ENCODE results near the gene MXD3. TPM values are rescaled to one million over a fixed set of nuclear protein-coding genes. Genes with fewer than 3 reads are reported as not detected.

The MXD3 gene
- total RNA-seq, 2 experiments from 2014 or later, result 81.3 to 130 TPM

DNA sequence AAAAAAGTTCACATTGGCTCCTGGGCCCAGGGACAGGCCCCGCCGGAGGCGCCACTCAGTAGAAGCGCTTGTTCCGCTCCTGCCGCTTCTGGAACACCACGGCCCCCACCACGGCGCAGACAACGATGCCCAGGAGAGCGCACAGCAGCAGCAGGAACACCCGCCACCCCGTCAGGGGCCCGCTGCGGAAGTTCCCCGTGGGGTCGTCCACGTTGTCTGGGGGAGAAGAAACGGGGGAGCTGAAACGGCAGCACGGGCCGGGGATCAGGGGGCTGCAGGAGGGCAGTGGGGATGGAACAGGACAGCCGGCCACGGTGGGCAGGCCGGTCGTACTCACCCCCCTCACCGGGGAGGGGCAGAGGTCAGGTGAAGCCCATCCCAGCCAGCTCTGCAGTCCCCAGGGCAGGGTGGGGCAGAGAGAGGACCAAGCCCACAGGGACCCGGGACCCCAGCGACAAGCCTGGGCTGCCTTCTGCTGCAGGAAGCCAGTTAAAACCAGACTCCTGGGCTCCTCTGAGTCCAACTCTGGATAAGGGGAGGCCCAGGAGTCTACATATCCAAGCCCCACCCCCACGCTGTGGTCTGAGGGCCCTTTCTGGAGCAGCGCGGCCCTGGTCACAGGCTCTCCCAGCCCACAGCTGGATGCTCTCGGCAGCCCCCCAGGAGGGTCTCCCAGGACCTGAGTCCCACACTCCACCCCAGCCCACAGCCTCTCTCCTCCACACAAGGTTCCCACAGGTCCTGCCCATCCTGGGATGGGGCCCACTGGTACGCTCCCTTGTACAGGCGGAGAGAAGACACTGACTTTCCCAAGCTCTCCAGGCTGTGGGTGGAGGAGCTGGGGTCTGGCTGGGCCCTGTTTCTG lies 20.6 kb upstream of the MXD3 start:
- H3K4me1 ChIP-seq (ENCODE audit: insufficient read depth, low read length, poor library complexity, severe bottlenecking), result peaks cover 3% of the 10 kb centered on the region
- TF ChIP-seq EZH2phosphoT487 (IDR thresholded peaks at IDR 0.05; ENCODE audit: borderline replicate concordance, low read depth, low read length), result no peak
- TF ChIP-seq, protein P1, sequence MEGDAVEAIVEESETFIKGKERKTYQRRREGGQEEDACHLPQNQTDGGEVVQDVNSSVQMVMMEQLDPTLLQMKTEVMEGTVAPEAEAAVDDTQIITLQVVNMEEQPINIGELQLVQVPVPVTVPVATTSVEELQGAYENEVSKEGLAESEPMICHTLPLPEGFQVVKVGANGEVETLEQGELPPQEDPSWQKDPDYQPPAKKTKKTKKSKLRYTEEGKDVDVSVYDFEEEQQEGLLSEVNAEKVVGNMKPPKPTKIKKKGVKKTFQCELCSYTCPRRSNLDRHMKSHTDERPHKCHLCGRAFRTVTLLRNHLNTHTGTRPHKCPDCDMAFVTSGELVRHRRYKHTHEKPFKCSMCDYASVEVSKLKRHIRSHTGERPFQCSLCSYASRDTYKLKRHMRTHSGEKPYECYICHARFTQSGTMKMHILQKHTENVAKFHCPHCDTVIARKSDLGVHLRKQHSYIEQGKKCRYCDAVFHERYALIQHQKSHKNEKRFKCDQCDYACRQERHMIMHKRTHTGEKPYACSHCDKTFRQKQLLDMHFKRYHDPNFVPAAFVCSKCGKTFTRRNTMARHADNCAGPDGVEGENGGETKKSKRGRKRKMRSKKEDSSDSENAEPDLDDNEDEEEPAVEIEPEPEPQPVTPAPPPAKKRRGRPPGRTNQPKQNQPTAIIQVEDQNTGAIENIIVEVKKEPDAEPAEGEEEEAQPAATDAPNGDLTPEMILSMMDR (conservative IDR thresholded peaks at IDR 0.05; ENCODE audit: low read length), result no peak
- POLR2A ChIA-PET, result no interaction called here

GRCh38 chr5:177330991-177331842 lies 19.5 kb upstream of the MXD3 start:
- no peak overlapping the region for H3K27ac ChIP-seq (ENCODE audit: low read depth, low read length, poor library complexity, severe bottlenecking)
- CTCF ChIA-PET (ENCODE audit: unreplicated experiment), result interaction anchor here (0.5 kb wide), 1 partner anchor 301 kb away, joined by 3 read pairs; no protein-coding TSS in a partner anchor
- POLR2A ChIA-PET, result no interaction called here
- no peak overlapping the region for H3K4me2 ChIP-seq (ENCODE audit: low read length)
- H3K79me2 ChIP-seq (ENCODE audit: insufficient read depth, low read depth, low read length), result no peaks in the 10 kb centered on the region
- TF ChIP-seq, protein P1 (conservative IDR thresholded peaks at IDR 0.05; ENCODE audit: low read length), result no peak
- TF ChIP-seq EZH2phosphoT487 (IDR thresholded peaks at IDR 0.05; ENCODE audit: borderline replicate concordance, low read depth, low read length), result no peak
- no peaks in the 10 kb centered on the region for H4K20me1 ChIP-seq (ENCODE audit: insufficient read depth, low read length)
- no peak overlapping the region for H2AFZ ChIP-seq (ENCODE audit: low read length)
- no peaks in the 10 kb centered on the region for H3K9me2 ChIP-seq (ENCODE audit: insufficient read depth, low read length)
- intact Hi-C loops (cut with micrococcal nuclease; ENCODE audit: unreplicated experiment), result no loop called here
- DNase-seq (ENCODE audit: low spot score), result no peak
- no peaks in the 10 kb centered on the region for H3K9me3 ChIP-seq (ENCODE audit: low read length)
- H3K4me3 ChIP-seq (ENCODE audit: low read depth, low read length, poor library complexity, severe bottlenecking), result no peak overlapping the region
- BruUV-seq (replicated peaks), result no TSS peak
- peaks cover 74% of the 10 kb centered on the region for H3K36me3 ChIP-seq (ENCODE audit: insufficient read depth, low read length)
- H3K4me1 ChIP-seq (ENCODE audit: insufficient read depth, low read length, poor library complexity, severe bottlenecking), result no peaks in the 10 kb centered on the region

More for the DNA sequence above, 20.6 kb upstream of the MXD3 start:
- DNase-seq (ENCODE audit: low spot score), result no peak
- CTCF ChIA-PET (ENCODE audit: unreplicated experiment), result interaction anchor here (0.7 kb wide), 1 partner anchor 140 kb away, joined by 3 read pairs; no protein-coding TSS in a partner anchor
- Histone ChIP-seq H3K36me3 (ENCODE audit: insufficient read depth, low read length) (peaks cover 84% of the 10 kb centered on the region), H3K9me3 (ENCODE audit: low read length) (no peaks in the 10 kb centered on the region), H3K9me2 (ENCODE audit: insufficient read depth, low read length) (no peaks in the 10 kb centered on the region), H3K4me3 (ENCODE audit: low read depth, low read length, poor library complexity, severe bottlenecking) (no peak overlapping the region), H3K4me2 (ENCODE audit: low read length) (no peak overlapping the region), H3K79me2 (ENCODE audit: insufficient read depth, low read depth, low read length) (no peaks in the 10 kb centered on the region), H4K20me1 (ENCODE audit: insufficient read depth, low read length) (no peaks in the 10 kb centered on the region), H3K27ac (ENCODE audit: low read depth, low read length, poor library complexity, severe bottlenecking) (no peak overlapping the region), H2AFZ (ENCODE audit: low read length) (no peak overlapping the region)
- BruUV-seq (replicated peaks), result no TSS peak
- intact Hi-C loops (cut with micrococcal nuclease; ENCODE audit: unreplicated experiment), result no loop called here
